Endothelial cell of umbilical vein (primary cell): ENCODE data around the gene MYBPC1. TPM values are rescaled to one million over a fixed set of nuclear protein-coding genes. Genes with fewer than 3 reads are reported as not detected.
"Not testable (repeated sequence)": the region's sequence is repeated elsewhere in the genome, so short reads cannot be mapped to it uniquely, and the experiment has no call there.

ENCODE experiments used
- BruUV-seq: library from RNA; stranded (reverse); fragments of 400-500 nt; replicated peaks from 2 replicates; lab custom pipeline; 2021; lab: Mats Ljungman, UMichigan
- CTCF ChIA-PET: fragments of 300-600, 350-600 bp; sonication (Branson Sonifier 250); formaldehyde crosslinking; loops from one replicate; lab custom pipeline; 2021; ENCODE audit warnings: antibody characterized with exemption, inconsistent platforms; lab: Charles Lee
- POLR2A ChIA-PET: fragments of 300-600, 350-600 bp; sonication (Branson Sonifier 250); formaldehyde crosslinking; loops from one replicate; lab custom pipeline; 2021; ENCODE audit warnings: antibody characterized with exemption, inconsistent platforms; lab: Charles Lee
- DNase-seq: peaks from one replicate; pipeline ENCODE4 v3.0.0-alpha.2; 2011; ENCODE audit warnings: low read depth, low spot score
- FAIRE-seq: peaks from 2 replicates; lab custom pipeline; 2011; peaks lifted over from hg19 to GRCh38; lab: Jason Lieb, UNC
- H2AFZ ChIP-seq: 2 replicates; pipeline ENCODE4 v1.6.0; 2012; ENCODE audit warnings: low read depth, low read length, control low read depth, inconsistent platforms
- H3K27ac ChIP-seq: 2 replicates; pipeline ENCODE4 v1.5.1; 2011; ENCODE audit warnings: low read depth, mild to moderate bottlenecking, control low read depth, low read length, moderate library complexity; ENCODE audit not compliant: insufficient read depth
- H3K27me3 ChIP-seq, 2 experiments: 2 replicates each; pipeline versions ENCODE4 v1.6.0 to v1.6.1; 2011; ENCODE audit warnings: low read length in 2 of 2, mixed read lengths in 1 of 2; ENCODE audit not compliant: control insufficient read depth in 2 of 2, insufficient read depth in 2 of 2
- H3K36me3 ChIP-seq, 2 experiments: 2 replicates in 1 of 2; 3 replicates in 1 of 2; pipeline ENCODE4 v1.5.1; 2011; ENCODE audit warnings: low read length in 2 of 2, mild to moderate bottlenecking in 1 of 2, moderate library complexity in 1 of 2; ENCODE audit not compliant: control insufficient read depth in 2 of 2, insufficient read depth in 2 of 2; ENCODE audit errors: extremely low read depth in 1 of 2
- H3K4me1 ChIP-seq: 3 replicates; pipeline ENCODE4 v1.5.1; 2011; ENCODE audit warnings: mild to moderate bottlenecking, low read length; ENCODE audit not compliant: control insufficient read depth, insufficient read depth; ENCODE audit errors: extremely low read depth
- H3K4me2 ChIP-seq: 2 replicates; pipeline ENCODE4 v1.6.1; 2011; ENCODE audit warnings: low read length, control low read depth, mixed read lengths; ENCODE audit not compliant: insufficient read depth
- H3K4me3 ChIP-seq, 3 experiments: fragments of 200-600 bp in 1 of 3; sonication (generic), shearing (Covaris generic) in 1 of 3; replicated peaks in 1 of 3; 2 replicates each; pipeline ENCODE4 v1.5.1; 2011 to 2016; ENCODE audit warnings: control low read depth in 3 of 3, low read length in 3 of 3, mild to moderate bottlenecking in 2 of 3, inconsistent platforms in 1 of 3, low read depth in 1 of 3, moderate library complexity in 1 of 3; ENCODE audit not compliant: insufficient read depth in 1 of 3
- H3K79me2 ChIP-seq: 2 replicates; pipeline ENCODE4 v1.6.0; 2012; ENCODE audit warnings: low read length, inconsistent platforms; ENCODE audit not compliant: control insufficient read depth, insufficient read depth
- H3K9ac ChIP-seq: replicated peaks from 2 replicates; pipeline ENCODE3; 2011; ENCODE audit warnings: low read length, control low read depth; ENCODE audit not compliant: insufficient read depth; ENCODE audit errors: extremely low read depth
- H3K9me1 ChIP-seq: replicated peaks from 3 replicates; pipeline ENCODE4 v1.6.0; 2011; ENCODE audit warnings: mild to moderate bottlenecking, low read length; ENCODE audit not compliant: control insufficient read depth, insufficient read depth; ENCODE audit errors: extremely low read depth
- H3K9me3 ChIP-seq: replicated peaks from 2 replicates; pipeline ENCODE4 v1.5.1; 2012; ENCODE audit warnings: low read length, inconsistent platforms; ENCODE audit not compliant: control insufficient read depth, insufficient read depth
- H4K20me1 ChIP-seq: replicated peaks from 2 replicates; pipeline ENCODE3; 2011; ENCODE audit warnings: mild to moderate bottlenecking, low read length; ENCODE audit not compliant: control insufficient read depth, insufficient read depth; ENCODE audit errors: extremely low read depth
- JUN ChIP-seq: IDR thresholded peaks from 2 replicates; pipeline ENCODE4 v1.6.1; 2011; ENCODE audit warnings: borderline replicate concordance, low read depth; ENCODE audit not compliant: insufficient read length, insufficient read depth
- MYC ChIP-seq: IDR thresholded peaks from one replicate; pipeline ENCODE4 v1.6.1; 2011; ENCODE audit warnings: mild to moderate bottlenecking, low read depth, low read length
- dilution Hi-C: fragments of 300-500 bp; cut with MboI; formaldehyde crosslinking; loops from one replicate; pipeline ENCODE4 v1.15.0; 2019; ENCODE audit warnings: low sequenced_read_pairs; ENCODE audit not compliant: extremely low pct_ligation_motif_present
- intact Hi-C: fragments of 100-400 bp; cut with micrococcal nuclease; formaldehyde crosslinking; loops from one replicate; pipeline ENCODE4 v1.10.0; 2022
- polyA plus RNA-seq, 4 experiments: library from polyadenylated mRNA; depleted of rRNA in 3 of 4; stranded (reverse) in 3 of 4; unstranded in 1 of 4; fragments of >200 nt; gene quantifications; 2 replicates each; pipeline versions ENCODE4 v1.2.1 to v1.2.3, GENCODE V29; 2011 to 2012; ENCODE audit warnings: missing spikeins in 1 of 4
- total RNA-seq: library from RNA; stranded (reverse); gene quantifications from 2 replicates; pipeline ENCODE4 v1.2.3, GENCODE V29; 2021
- TF ChIP-seq, protein P1 (sequence below): IDR thresholded peaks from 2 replicates; pipeline ENCODE4 v1.6.1; 2011; ENCODE audit not compliant: insufficient read depth, insufficient read length

The MYBPC1 gene
- total and polyA plus RNA-seq, 2 donors (not counting 3 experiments of a cell fraction or from before 2014, with no cell fraction given) = not detected

DNA sequence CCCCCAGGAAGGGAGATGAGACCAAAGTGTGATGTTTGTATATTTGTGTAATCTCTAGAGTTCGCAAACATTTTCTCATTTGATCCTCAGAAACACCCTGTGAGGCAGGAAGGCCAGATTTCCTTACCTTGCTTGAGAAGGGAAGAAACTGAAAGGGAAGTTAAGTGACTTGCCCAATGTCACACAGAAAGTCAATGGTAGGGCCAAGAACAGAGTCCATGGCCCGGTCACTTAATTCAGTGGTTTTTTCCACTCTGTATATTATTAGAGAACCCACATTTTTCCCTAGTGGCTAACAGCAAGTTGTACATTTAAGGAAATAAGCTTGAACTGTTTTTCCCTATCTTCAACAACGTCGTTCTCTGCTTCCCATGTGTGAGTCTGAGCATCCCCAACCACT is 77.1 kb downstream of the MYBPC1 start:
- H3K79me2 ChIP-seq = no peaks in the 10 kb centered on the region
- H3K4me1 ChIP-seq = no peaks in the 10 kb centered on the region
- CTCF ChIA-PET = interaction anchor here (2.0 kb wide), 1 partner anchor 88 kb away, joined by 11 read pairs; no protein-coding TSS in a partner anchor
- H2AFZ ChIP-seq = no peak overlapping the region
- no peak overlapping the region for H3K4me2 ChIP-seq
- no peak overlapping the region for H3K4me3 ChIP-seq
- no peak for TF ChIP-seq JUN
- TF ChIP-seq, protein P1, sequence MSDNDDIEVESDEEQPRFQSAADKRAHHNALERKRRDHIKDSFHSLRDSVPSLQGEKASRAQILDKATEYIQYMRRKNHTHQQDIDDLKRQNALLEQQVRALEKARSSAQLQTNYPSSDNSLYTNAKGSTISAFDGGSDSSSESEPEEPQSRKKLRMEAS = no peak
- H3K36me3 ChIP-seq = no peaks in the 10 kb centered on the region
- H3K9me3 ChIP-seq = no peaks in the 10 kb centered on the region
- no TSS peak for BruUV-seq
- no peaks in the 10 kb centered on the region for H4K20me1 ChIP-seq
- DNase-seq = no peak
- no peak overlapping the region for H3K27ac ChIP-seq
- no peak overlapping the region for H3K9ac ChIP-seq
- dilution Hi-C loops = no loop called here
- FAIRE-seq = no peak
- H3K9me1 ChIP-seq = no peaks in the 10 kb centered on the region
- no peaks in the 10 kb centered on the region for H3K27me3 ChIP-seq
- intact Hi-C loops = no loop called here
- POLR2A ChIA-PET = no interaction called here

DNA sequence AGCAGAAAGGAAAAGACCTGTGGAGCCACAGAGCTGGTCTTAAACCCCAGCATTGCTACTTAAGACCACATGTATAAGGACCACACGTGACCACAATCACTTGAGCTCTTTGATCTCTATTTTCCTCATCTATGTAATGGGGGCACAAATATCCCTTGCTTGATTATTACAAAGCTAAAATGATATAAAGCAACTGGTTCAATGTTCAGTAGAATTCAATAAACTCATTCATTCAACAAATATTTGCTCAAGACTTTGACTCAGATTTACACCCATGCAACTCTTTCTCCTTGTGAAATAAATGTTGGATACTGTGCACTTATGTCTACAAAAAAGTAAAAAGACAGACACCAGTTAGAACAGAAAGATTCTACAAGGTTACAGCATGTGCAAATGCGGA is 80.8 kb downstream of the MYBPC1 start:
- H3K4me1 ChIP-seq = no peaks in the 10 kb centered on the region
- no peak overlapping the region for H3K9ac ChIP-seq
- intact Hi-C loops = no loop called here
- TF ChIP-seq MYC = no peak
- TF ChIP-seq JUN = no peak
- H3K27me3 ChIP-seq = no peaks in the 10 kb centered on the region
- no peaks in the 10 kb centered on the region for H4K20me1 ChIP-seq
- no peak overlapping the region for H3K27ac ChIP-seq
- no peaks in the 10 kb centered on the region for H3K36me3 ChIP-seq
- no peaks in the 10 kb centered on the region for H3K9me3 ChIP-seq
- ChIA-PET POLR2A (no interaction called here), CTCF (interaction anchor here (1.1 to 1.4 kb wide), 2 partner anchors 84 to 809 kb away, joined by 3 to 5 read pairs; no protein-coding TSS in a partner anchor)
- no peaks in the 10 kb centered on the region for H3K9me1 ChIP-seq
- H3K4me3 ChIP-seq = no peak overlapping the region
- FAIRE-seq = no peak
- H3K4me2 ChIP-seq = no peak overlapping the region
- dilution Hi-C loops = no loop called here
- no peak overlapping the region for H2AFZ ChIP-seq
- H3K79me2 ChIP-seq = no peaks in the 10 kb centered on the region
- no TSS peak for BruUV-seq
- no peak for DNase-seq

DNA sequence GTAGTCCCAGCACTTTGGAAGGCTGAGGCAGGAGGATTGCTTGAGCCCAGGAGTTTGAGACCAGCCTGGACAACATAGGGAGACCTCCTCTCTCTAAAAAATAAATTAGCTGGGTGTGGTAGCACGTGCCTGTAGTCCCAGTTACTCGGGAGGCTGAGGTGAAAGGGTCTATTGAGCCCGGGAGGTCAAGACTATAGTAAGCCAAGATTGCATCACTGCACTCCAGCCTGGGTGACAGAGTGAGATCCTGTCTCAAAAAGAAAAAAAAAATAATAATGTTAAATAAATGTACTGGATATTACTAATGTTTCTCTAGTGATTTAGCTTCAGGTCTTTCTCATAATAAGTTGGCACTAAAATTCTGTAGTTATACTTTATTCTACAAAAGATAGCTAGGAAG is 81.7 kb downstream of the MYBPC1 start:
- dilution Hi-C loops = not testable (repeated sequence)

More for the DNA sequence above, 81.7 kb downstream of the MYBPC1 start:
- H3K27ac ChIP-seq, H3K27me3 ChIP-seq, H3K36me3 ChIP-seq, DNase-seq, H3K4me2 ChIP-seq, FAIRE-seq, H3K4me1 ChIP-seq, H3K79me2 ChIP-seq, H3K9ac ChIP-seq, BruUV-seq, H3K9me1 ChIP-seq, H4K20me1 ChIP-seq, H2AFZ ChIP-seq, H3K4me3 ChIP-seq, intact Hi-C loops, POLR2A ChIA-PET, H3K9me3 ChIP-seq: not testable (repeated sequence)
- CTCF ChIA-PET = interaction anchor here (1.1 to 1.4 kb wide), 2 partner anchors 83 to 808 kb away, joined by 3 to 5 read pairs; no protein-coding TSS in a partner anchor
